ENCODE data around the gene ADAMTS17. TPM values are rescaled to one million over a fixed set of nuclear protein-coding genes. Genes with fewer than 3 reads are reported as not detected.

Gene ADAMTS17
- total RNA-seq, 1 donor from 2014 or later, result 1.5 TPM

DNA sequence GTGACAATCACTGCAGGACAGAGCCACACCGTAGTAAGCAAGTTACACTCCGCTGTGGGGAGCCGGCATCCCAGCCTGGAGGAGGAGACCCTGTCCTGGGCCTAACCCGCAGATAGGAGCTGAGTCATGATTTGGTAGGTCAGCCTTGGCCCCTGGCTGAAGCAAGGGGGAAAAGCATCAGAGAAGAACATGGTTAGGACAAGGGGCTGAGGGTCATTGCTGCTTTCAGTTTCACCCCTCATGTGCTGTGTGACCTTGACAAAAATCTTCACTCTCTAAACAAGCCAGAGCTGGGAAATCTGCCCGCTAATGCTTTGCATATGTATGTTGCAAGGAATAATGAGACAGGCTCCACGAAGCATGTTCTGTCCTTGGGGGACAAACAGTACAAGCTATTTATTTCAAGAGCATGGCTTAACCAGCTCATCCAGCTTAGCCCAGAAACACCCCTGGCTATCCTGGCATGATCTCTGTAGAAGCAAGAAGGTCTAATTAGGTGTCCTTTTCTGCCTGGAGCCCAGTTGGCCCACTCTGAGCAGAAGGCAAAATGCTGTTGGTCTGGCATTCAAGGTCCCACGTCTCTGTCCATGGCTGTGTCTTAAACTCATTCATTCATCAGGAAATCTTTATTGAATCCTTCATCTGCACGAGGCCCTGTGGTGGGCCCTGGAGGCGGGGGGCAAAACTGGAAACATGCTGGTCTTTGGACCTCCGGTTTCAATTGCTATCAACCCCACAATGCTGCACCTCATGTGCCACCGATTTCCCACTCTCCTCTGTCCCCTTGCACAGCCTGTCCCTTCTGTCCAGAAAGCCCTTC is 387.2 kb downstream of the ADAMTS17 start:
- Histone ChIP-seq H3F3A (ENCODE audit: low read depth) (no peaks in the 10 kb centered on the region), H3K79me2 (ENCODE audit: low read depth) (no peaks in the 10 kb centered on the region), H3K9ac (no peak overlapping the region), H3K4me2 (no peak overlapping the region), H3K4me3 (no peak overlapping the region), H2AFZ (replicated peaks) (no peak overlapping the region), H3K4me1 (no peaks in the 10 kb centered on the region), H3K27ac (no peak overlapping the region), H3K27me3 (no peaks in the 10 kb centered on the region), H3K9me3 (ENCODE audit: low read depth) (no peaks in the 10 kb centered on the region), H4K20me1 (ENCODE audit: low read depth) (no peaks in the 10 kb centered on the region), H3K36me3 (no peaks in the 10 kb centered on the region)
- Mint-ChIP-seq H3K27me3 (ENCODE audit: insufficient read depth, low read depth) (peaks cover 7% of the 10 kb centered on the region), H3K27ac (no peak overlapping the region), H3K4me3 (no peak overlapping the region), H3K36me3 (no peaks in the 10 kb centered on the region), H3K9me3 (peaks cover 5% of the 10 kb centered on the region), H3K4me1 (no peaks in the 10 kb centered on the region)
- no peak for DNase-seq (ENCODE audit: low spot score)
- TF ChIP-seq EZH2 (IDR thresholded peaks at IDR 0.05) (no peak), EZH2phosphoT487 (IDR thresholded peaks at IDR 0.05) (no peak)
- TF ChIP-seq, protein P1, sequence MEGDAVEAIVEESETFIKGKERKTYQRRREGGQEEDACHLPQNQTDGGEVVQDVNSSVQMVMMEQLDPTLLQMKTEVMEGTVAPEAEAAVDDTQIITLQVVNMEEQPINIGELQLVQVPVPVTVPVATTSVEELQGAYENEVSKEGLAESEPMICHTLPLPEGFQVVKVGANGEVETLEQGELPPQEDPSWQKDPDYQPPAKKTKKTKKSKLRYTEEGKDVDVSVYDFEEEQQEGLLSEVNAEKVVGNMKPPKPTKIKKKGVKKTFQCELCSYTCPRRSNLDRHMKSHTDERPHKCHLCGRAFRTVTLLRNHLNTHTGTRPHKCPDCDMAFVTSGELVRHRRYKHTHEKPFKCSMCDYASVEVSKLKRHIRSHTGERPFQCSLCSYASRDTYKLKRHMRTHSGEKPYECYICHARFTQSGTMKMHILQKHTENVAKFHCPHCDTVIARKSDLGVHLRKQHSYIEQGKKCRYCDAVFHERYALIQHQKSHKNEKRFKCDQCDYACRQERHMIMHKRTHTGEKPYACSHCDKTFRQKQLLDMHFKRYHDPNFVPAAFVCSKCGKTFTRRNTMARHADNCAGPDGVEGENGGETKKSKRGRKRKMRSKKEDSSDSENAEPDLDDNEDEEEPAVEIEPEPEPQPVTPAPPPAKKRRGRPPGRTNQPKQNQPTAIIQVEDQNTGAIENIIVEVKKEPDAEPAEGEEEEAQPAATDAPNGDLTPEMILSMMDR (IDR thresholded peaks at IDR 0.05), result no peak

DNA sequence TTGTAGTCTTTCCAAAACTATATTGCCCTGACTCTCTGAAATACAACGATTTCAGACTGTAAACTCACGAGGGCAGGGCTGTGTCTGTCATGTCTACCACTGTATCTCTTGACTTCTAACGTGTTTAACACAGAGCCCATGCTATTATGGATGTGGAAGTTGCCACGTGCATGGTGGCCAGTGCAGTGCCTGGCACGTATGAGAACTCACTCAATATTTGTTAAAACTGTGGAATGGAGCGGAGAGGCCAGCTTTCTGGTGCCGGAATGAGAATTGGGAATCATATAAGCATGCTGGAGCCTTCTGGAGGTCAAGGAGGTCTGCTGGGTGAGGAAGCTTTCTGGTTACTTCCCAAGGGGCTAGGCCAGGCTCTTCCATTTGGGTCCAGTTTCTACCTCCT is 387.9 kb downstream of the ADAMTS17 start:
- Mint-ChIP-seq H3K4me1 (no peaks in the 10 kb centered on the region), H3K27ac (no peak overlapping the region), H3K9me3 (peaks cover 5% of the 10 kb centered on the region), H3K27me3 (ENCODE audit: insufficient read depth, low read depth) (peaks cover 7% of the 10 kb centered on the region), H3K36me3 (no peaks in the 10 kb centered on the region), H3K4me3 (no peak overlapping the region)
- Histone ChIP-seq H3F3A (ENCODE audit: low read depth) (no peaks in the 10 kb centered on the region), H3K4me3 (no peak overlapping the region), H2AFZ (replicated peaks) (no peak overlapping the region), H3K27ac (no peak overlapping the region), H3K9ac (no peak overlapping the region), H3K9me3 (ENCODE audit: low read depth) (no peaks in the 10 kb centered on the region), H3K79me2 (ENCODE audit: low read depth) (no peaks in the 10 kb centered on the region), H4K20me1 (ENCODE audit: low read depth) (no peaks in the 10 kb centered on the region), H3K4me1 (no peaks in the 10 kb centered on the region), H3K4me2 (no peak overlapping the region), H3K36me3 (no peaks in the 10 kb centered on the region), H3K27me3 (no peaks in the 10 kb centered on the region)
- no peak for DNase-seq (ENCODE audit: low spot score)
- TF ChIP-seq, protein P1 (IDR thresholded peaks at IDR 0.05), result no peak
- TF ChIP-seq EZH2 (IDR thresholded peaks at IDR 0.05) (no peak), EZH2phosphoT487 (IDR thresholded peaks at IDR 0.05) (no peak)

DNA sequence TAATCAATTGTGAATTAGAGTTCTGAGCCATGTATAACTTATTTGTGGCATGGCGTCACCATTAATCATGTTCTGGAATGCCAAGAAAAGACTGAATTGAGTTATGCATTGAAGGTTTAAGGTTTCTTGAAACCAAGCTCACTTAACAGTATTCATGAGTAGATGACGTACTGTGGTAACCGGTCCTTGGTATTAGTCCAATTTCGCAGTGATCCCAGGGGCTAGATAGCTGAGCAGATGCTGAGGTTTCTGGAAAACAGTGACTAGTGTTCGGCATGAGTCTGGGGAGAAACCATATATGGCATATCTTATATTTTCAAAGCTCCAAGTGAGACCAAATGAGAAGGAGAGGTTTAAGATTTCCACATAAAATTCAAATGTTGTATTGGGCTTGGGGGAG is 390.3 kb downstream of the ADAMTS17 start:
- Histone ChIP-seq H3K79me2 (ENCODE audit: low read depth) (no peaks in the 10 kb centered on the region), H3K27me3 (no peaks in the 10 kb centered on the region), H3K27ac (no peak overlapping the region), H3K9me3 (ENCODE audit: low read depth) (no peaks in the 10 kb centered on the region), H3K4me1 (no peaks in the 10 kb centered on the region), H3K4me2 (no peak overlapping the region), H3K36me3 (no peaks in the 10 kb centered on the region), H4K20me1 (ENCODE audit: low read depth) (no peaks in the 10 kb centered on the region), H3K9ac (no peak overlapping the region), H2AFZ (replicated peaks) (no peak overlapping the region), H3K4me3 (no peak overlapping the region), H3F3A (ENCODE audit: low read depth) (no peaks in the 10 kb centered on the region)
- H3K9me3 Mint-ChIP-seq, result peaks cover 7% of the 10 kb centered on the region
- H3K4me3 Mint-ChIP-seq, result no peak overlapping the region
- no peaks in the 10 kb centered on the region for H3K4me1 Mint-ChIP-seq
- no peak for DNase-seq (ENCODE audit: low spot score)
- TF ChIP-seq EZH2 (IDR thresholded peaks at IDR 0.05) (no peak), EZH2phosphoT487 (IDR thresholded peaks at IDR 0.05) (no peak)
- TF ChIP-seq, protein P1 (IDR thresholded peaks at IDR 0.05), result no peak
- peaks cover 2% of the 10 kb centered on the region for H3K27me3 Mint-ChIP-seq (ENCODE audit: insufficient read depth, low read depth)
- no peaks in the 10 kb centered on the region for H3K36me3 Mint-ChIP-seq
- no peak overlapping the region for H3K27ac Mint-ChIP-seq

All from neural progenitor cell (in vitro differentiated cells).